HG02642 (cell line): ENCODE measurements around the gene BCL11A.

ENCODE experiments used
- ATAC-seq: cut with Tn5 transposase; IDR thresholded peaks from one replicate; pipeline ENCODE4 v1.9.1; 2021; ENCODE audit warnings: mild to moderate bottlenecking; ENCODE audit not compliant: unreplicated experiment, poor library complexity

Gene BCL11A

GRCh38 chr2:60548311-60548710, 5.1 kb downstream of the BCL11A start:
- ATAC-seq = no peak

GRCh38 chr2:60547841-60548240, 5.6 kb downstream of the BCL11A start:
- ATAC-seq = no peak

GRCh38 chr2:60546756-60547420, 6.6 kb downstream of the BCL11A start:
- no peak for ATAC-seq

GRCh38 chr2:60544954-60545560, 8.4 kb downstream of the BCL11A start:
- peak; percentile 32 for ATAC-seq

GRCh38 chr2:60544062-60544461, 9.4 kb downstream of the BCL11A start:
- no peak for ATAC-seq

GRCh38 chr2:60541056-60541651, 12.3 kb downstream of the BCL11A start:
- ATAC-seq = no peak

GRCh38 chr2:60540074-60540473, 13.4 kb downstream of the BCL11A start:
- ATAC-seq = no peak

- ATAC-seq = no peak
Observed at GRCh38 chr2:60539140-60539539, 14.3 kb downstream of the BCL11A start.

- ATAC-seq = no peak
Observed at GRCh38 chr2:60538101-60538500, 15.4 kb downstream of the BCL11A start.

- no peak for ATAC-seq
Observed at GRCh38 chr2:60536746-60537145, 16.7 kb downstream of the BCL11A start.

- ATAC-seq = peak; percentile 82
Observed at GRCh38 chr2:60535685-60536312, 17.7 kb downstream of the BCL11A start.

GRCh38 chr2:60534892-60535684, 18.4 kb downstream of the BCL11A start:
- ATAC-seq = no peak

- ATAC-seq = no peak
Observed at GRCh38 chr2:60534052-60534685, 19.3 kb downstream of the BCL11A start.

GRCh38 chr2:60533101-60534051, 20.1 kb downstream of the BCL11A start:
- no peak for ATAC-seq

GRCh38 chr2:60532421-60532820, 21.0 kb downstream of the BCL11A start:
- ATAC-seq = no peak

- ATAC-seq = no peak
Observed at GRCh38 chr2:60531701-60532133, 21.7 kb downstream of the BCL11A start.

GRCh38 chr2:60530660-60531281, 22.7 kb downstream of the BCL11A start:
- peak; percentile 79 for ATAC-seq

GRCh38 chr2:60529785-60530627, 23.4 kb downstream of the BCL11A start:
- no peak for ATAC-seq
